Measurements from ENCODE around the gene CYP2W1.
"Not testable (repeated sequence)": the region's sequence is repeated elsewhere in the genome, so short reads cannot be mapped to it uniquely, and the experiment has no call there.

- not testable (repeated sequence) for TF ChIP-seq CTCF, POLR2A (IDR thresholded peaks at IDR 0.05)
Observed at GRCh38 chr7:960972-961371, 22.0 kb upstream of the CYP2W1 start.
